Trophoblast cell (in vitro differentiated cells and primary cell): ENCODE measurements around the gene DDX47.
A peak's percentile ranks its signal among the peaks of the same experiment; 100 is the strongest.

Experiments
- DNase-seq, 2 donors: peaks; one replicate each; pipeline ENCODE4 v3.0.0-alpha.2; 2016
- H2AFZ ChIP-seq: 2 replicates; pipeline ENCODE4 v1.6.1; 2013; ENCODE audit warnings: low read length, moderate library complexity, mild to moderate bottlenecking; ENCODE audit not compliant: insufficient read depth, poor library complexity
- H2AK5ac ChIP-seq: 2 replicates; pipeline ENCODE4 v1.6.1; 2013; ENCODE audit warnings: mild to moderate bottlenecking, low read length
- H2BK120ac ChIP-seq: 2 replicates; pipeline ENCODE4 v1.6.1; 2013; ENCODE audit warnings: low read length, mild to moderate bottlenecking, moderate library complexity; ENCODE audit not compliant: insufficient read depth, poor library complexity
- H2BK12ac ChIP-seq: 2 replicates; pipeline ENCODE4 v1.6.1; 2013; ENCODE audit warnings: mild to moderate bottlenecking, low read length, moderate library complexity
- H2BK5ac ChIP-seq: 2 replicates; pipeline ENCODE4 v1.6.1; 2013; ENCODE audit warnings: low read length, low read depth, moderate library complexity, mild to moderate bottlenecking; ENCODE audit not compliant: poor library complexity
- H3K14ac ChIP-seq: 2 replicates; pipeline ENCODE4 v1.6.1; 2013; ENCODE audit warnings: mild to moderate bottlenecking, low read length
- H3K18ac ChIP-seq: 2 replicates; pipeline ENCODE4 v1.6.1; 2013; ENCODE audit warnings: mild to moderate bottlenecking, low read length
- H3K23ac ChIP-seq: 2 replicates; pipeline ENCODE4 v1.6.1; 2013; ENCODE audit warnings: low read length
- H3K27ac ChIP-seq: 2 replicates; pipeline ENCODE4 v1.5.1; 2013; ENCODE audit warnings: low read depth, mild to moderate bottlenecking, inconsistent platforms, low read length, moderate library complexity
- H3K27me3 ChIP-seq: 2 replicates; pipeline ENCODE4 v1.6.1; 2013; ENCODE audit warnings: inconsistent platforms, mild to moderate bottlenecking, low read length, moderate library complexity; ENCODE audit not compliant: insufficient read depth
- H3K36me3 ChIP-seq, 2 experiments: 1 replicate in 1 of 2; 2 replicates in 1 of 2; pipeline ENCODE4 v1.6.1; 2013; ENCODE audit warnings: low read length in 2 of 2, mild to moderate bottlenecking in 2 of 2, moderate library complexity in 1 of 2; ENCODE audit not compliant: insufficient read depth in 2 of 2, control insufficient read depth in 1 of 2
- H3K4ac ChIP-seq: 2 replicates; pipeline ENCODE4 v1.6.1; 2013; ENCODE audit warnings: low read depth, mild to moderate bottlenecking, low read length, moderate library complexity
- H3K4me1 ChIP-seq, 2 experiments: 1 replicate in 1 of 2; 2 replicates in 1 of 2; pipeline ENCODE4 v1.6.1; 2013; ENCODE audit warnings: low read length in 2 of 2, mild to moderate bottlenecking in 2 of 2, moderate library complexity in 1 of 2; ENCODE audit not compliant: insufficient read depth in 2 of 2, control insufficient read depth in 1 of 2
- H3K4me2 ChIP-seq: 2 replicates; pipeline ENCODE4 v1.6.1; 2013; ENCODE audit warnings: inconsistent platforms, mild to moderate bottlenecking, low read length, moderate library complexity
- H3K4me3 ChIP-seq: 2 replicates; pipeline ENCODE4 v1.5.1; 2013; ENCODE audit warnings: mild to moderate bottlenecking, low read depth, low read length, inconsistent platforms
- H3K79me1 ChIP-seq: one replicate; pipeline ENCODE4 v1.6.1; 2013; ENCODE audit warnings: low read length
- H3K79me2 ChIP-seq: 2 replicates; pipeline ENCODE4 v1.6.1; 2013; ENCODE audit warnings: low read length, mild to moderate bottlenecking; ENCODE audit not compliant: control insufficient read depth, insufficient read depth, poor library complexity
- H3K9ac ChIP-seq: 2 replicates; pipeline ENCODE4 v1.6.1; 2013; ENCODE audit warnings: mild to moderate bottlenecking, low read length
- H3K9me3 ChIP-seq: 2 replicates; pipeline ENCODE4 v1.6.1; 2013; ENCODE audit warnings: low read depth, mild to moderate bottlenecking, control low read depth, inconsistent platforms, low read length; ENCODE audit not compliant: insufficient read depth
- H4K12ac ChIP-seq: 2 replicates; pipeline ENCODE4 v1.6.1; 2013; ENCODE audit warnings: low read depth, mild to moderate bottlenecking, low read length, moderate library complexity
- H4K8ac ChIP-seq: 2 replicates; pipeline ENCODE4 v1.6.1; 2013; ENCODE audit warnings: low read depth, mild to moderate bottlenecking, low read length, moderate library complexity
- H4K91ac ChIP-seq: one replicate; pipeline ENCODE4 v1.6.1; 2013; ENCODE audit warnings: low read depth, mild to moderate bottlenecking, low read length, moderate library complexity
- WGBS: extraction: QIAGEN DNeasy Blood & Tissue Kit; methylation state at CpG from one replicate; pipeline ENCODE4 v1.1.7; 2013; ENCODE audit warnings: missing lambda C conversion rate; ENCODE audit not compliant: insufficient read length, insufficient coverage; ENCODE audit errors: extremely low coverage; 5-methylcytosine and 5-hydroxymethylcytosine counted together

DDX47 gene

GRCh38 chr12:12788131-12788530 is 25.0 kb upstream of the DDX47 start:
- WGBS = no CpG with 5 or more reads among the region's 6 CpGs
- Histone ChIP-seq H4K8ac (no peak overlapping the region), H2AK5ac (no peak overlapping the region), H3K27ac (no peak overlapping the region), H3K4me3 (no peak overlapping the region), H4K91ac (no peak overlapping the region), H3K9me3 (no peaks in the 10 kb centered on the region), H2BK12ac (no peak overlapping the region), H3K23ac (no peak overlapping the region), H3K79me2 (peaks cover 6% of the 10 kb centered on the region), H3K27me3 (peaks cover 2% of the 10 kb centered on the region), H2BK120ac (no peak overlapping the region), H3K9ac (no peak overlapping the region), H2BK5ac (no peak overlapping the region), H3K36me3 (no peaks in the 10 kb centered on the region), H3K4me1 (peaks cover 7 to 9% of the 10 kb centered on the region in 2 experiments), H4K12ac (no peak overlapping the region), H3K4ac (no peak overlapping the region), H3K79me1 (peaks cover 5% of the 10 kb centered on the region), H2AFZ (no peak overlapping the region), H3K18ac (no peak overlapping the region), H3K14ac (no peak overlapping the region), H3K4me2 (no peak overlapping the region)
- DNase-seq = no peak

- Histone ChIP-seq H3K4ac (no peak overlapping the region), H3K36me3 (no peaks in the 10 kb centered on the region), H3K18ac (no peak overlapping the region), H3K79me2 (peaks cover 6% of the 10 kb centered on the region), H3K23ac (no peak overlapping the region), H2AFZ (peak overlapping the region; percentile 74), H2AK5ac (no peak overlapping the region), H3K27me3 (peaks cover 2% of the 10 kb centered on the region), H2BK120ac (peak overlapping the region; percentile 24), H3K4me2 (no peak overlapping the region), H4K8ac (peak overlapping the region; percentile 77), H4K12ac (no peak overlapping the region), H3K9me3 (no peaks in the 10 kb centered on the region), H3K79me1 (peaks cover 5% of the 10 kb centered on the region), H3K9ac (no peak overlapping the region), H4K91ac (no peak overlapping the region), H3K27ac (no peak overlapping the region), H3K4me1 (peaks cover 7 to 9% of the 10 kb centered on the region in 2 experiments), H3K14ac (peak overlapping the region; percentile 51), H3K4me3 (no peak overlapping the region), H2BK5ac (no peak overlapping the region), H2BK12ac (peak overlapping the region; percentile 89)
- peak; percentile 66 to 93 for DNase-seq
- no CpG with 5 or more reads among the region's 9 CpGs for WGBS
Measured at GRCh38 chr12:12788675-12789368, 24.3 kb upstream of the DDX47 start.

- no peak overlapping the region for H3K4ac ChIP-seq
- H4K12ac ChIP-seq = no peak overlapping the region
- H2BK5ac ChIP-seq = no peak overlapping the region
- H4K8ac ChIP-seq = no peak overlapping the region
- H3K18ac ChIP-seq = no peak overlapping the region
- H3K79me1 ChIP-seq = peaks cover 5% of the 10 kb centered on the region
- no peak overlapping the region for H3K4me3 ChIP-seq
- H3K14ac ChIP-seq = no peak overlapping the region
- H3K9me3 ChIP-seq = no peaks in the 10 kb centered on the region
- no peak overlapping the region for H3K9ac ChIP-seq
- no peak for DNase-seq
- peaks cover 7 to 9% of the 10 kb centered on the region in 2 experiments for H3K4me1 ChIP-seq
- no peak overlapping the region for H3K27ac ChIP-seq
- no peak overlapping the region for H3K23ac ChIP-seq
- no peak overlapping the region for H2AFZ ChIP-seq
- H3K4me2 ChIP-seq = no peak overlapping the region
- WGBS = no CpG with 5 or more reads among the region's 4 CpGs
- H3K27me3 ChIP-seq = peaks cover 2% of the 10 kb centered on the region
- no peak overlapping the region for H2BK12ac ChIP-seq
- no peak overlapping the region for H4K91ac ChIP-seq
- H3K36me3 ChIP-seq = no peaks in the 10 kb centered on the region
- no peak overlapping the region for H2BK120ac ChIP-seq
- H3K79me2 ChIP-seq = peaks cover 6% of the 10 kb centered on the region
- H2AK5ac ChIP-seq = no peak overlapping the region
Measured at GRCh38 chr12:12790956-12791355, 22.2 kb upstream of the DDX47 start.

- Histone ChIP-seq H2AK5ac (no peak overlapping the region), H3K4me1 (peaks cover 4 to 5% of the 10 kb centered on the region in 2 experiments), H3K79me2 (peaks cover 4% of the 10 kb centered on the region), H3K14ac (no peak overlapping the region), H3K79me1 (peaks cover 3% of the 10 kb centered on the region), H3K9ac (no peak overlapping the region), H3K4me3 (no peak overlapping the region), H3K9me3 (no peaks in the 10 kb centered on the region), H3K23ac (no peak overlapping the region), H4K91ac (no peak overlapping the region), H3K4me2 (peak overlapping the region; percentile 28), H4K12ac (no peak overlapping the region), H4K8ac (no peak overlapping the region), H2AFZ (no peak overlapping the region), H3K18ac (no peak overlapping the region), H3K27ac (no peak overlapping the region), H3K4ac (no peak overlapping the region), H2BK12ac (no peak overlapping the region), H3K27me3 (no peaks in the 10 kb centered on the region), H2BK5ac (no peak overlapping the region), H3K36me3 (no peaks in the 10 kb centered on the region), H2BK120ac (no peak overlapping the region)
- DNase-seq = no peak
- WGBS = no CpG with 5 or more reads among the region's 7 CpGs
Measured at GRCh38 chr12:12791756-12792369, 21.3 kb upstream of the DDX47 start.
